SK-N-SH (cell line): ENCODE measurements around the gene MEF2D. TPM values are rescaled to one million over a fixed set of nuclear protein-coding genes. Genes with fewer than 3 reads are reported as not detected.

Experiments
- CTCF ChIA-PET: fragments of 300-600, 350-600 bp; formaldehyde crosslinking; extraction: SDS; loops from one replicate; lab custom pipeline; 2021; lab: Yijun Ruan, JAX
- POLR2A ChIA-PET: fragments of 350-600 bp; sonication (Branson Sonifier 250); formaldehyde crosslinking; extraction: SDS; loops from one replicate; lab custom pipeline; 2020; ENCODE audit warnings: antibody characterized with exemption, inconsistent platforms; lab: Yijun Ruan, JAX
- DNase-seq: peaks from one replicate; pipeline ENCODE4 v3.0.0; 2012
- H2AFZ ChIP-seq: fragments of 200-600 bp; sonication (generic); 2 replicates; pipeline ENCODE4 v1.8.1; 2016; ENCODE audit warnings: antibody characterized with exemption, mild to moderate bottlenecking, low read depth
- H3F3A ChIP-seq: fragments of 200-600 bp; sonication (generic); replicated peaks from 2 replicates; pipeline ENCODE3; 2016; ENCODE audit warnings: antibody characterized with exemption, mild to moderate bottlenecking; ENCODE audit not compliant: insufficient read depth
- H3K27ac ChIP-seq, 2 experiments: fragments of 200-500 bp in 1 of 2; fragments of 200-600 bp in 1 of 2; sonication (Bioruptor generic) in 1 of 2; sonication (generic), shearing (Covaris generic) in 1 of 2; 2 replicates each; pipeline versions ENCODE4 v1.5.1 to v1.6.1; 2014 to 2016; ENCODE audit warnings: low read depth in 2 of 2, inconsistent platforms in 1 of 2, low read length in 1 of 2, mild to moderate bottlenecking in 1 of 2, mixed read lengths in 1 of 2
- H3K27me3 ChIP-seq: fragments of 200-600 bp; sonication (generic), shearing (Covaris generic); 2 replicates; pipeline ENCODE4 v1.6.1; 2016; ENCODE audit warnings: mixed run types; ENCODE audit not compliant: insufficient read depth
- H3K36me3 ChIP-seq, 2 experiments: fragments of 200-500 bp in 1 of 2; fragments of 200-600 bp in 1 of 2; sonication (Bioruptor generic) in 1 of 2; sonication (generic) in 1 of 2; replicated peaks in 1 of 2; 2 replicates each; pipeline versions ENCODE3 to v1.5.1; 2014 to 2016; ENCODE audit warnings: low read length in 1 of 2, mild to moderate bottlenecking in 1 of 2; ENCODE audit not compliant: insufficient read depth in 2 of 2, control insufficient read depth in 1 of 2
- H3K4me1 ChIP-seq, 2 experiments: fragments of 200-500 bp in 1 of 2; fragments of 200-600 bp in 1 of 2; sonication (Bioruptor generic) in 1 of 2; sonication (generic), shearing (Covaris generic) in 1 of 2; 2 replicates each; pipeline versions ENCODE4 v1.5.1 to v1.6.1; 2014 to 2016; ENCODE audit warnings: low read depth in 1 of 2, low read length in 1 of 2, mixed run types in 1 of 2; ENCODE audit not compliant: insufficient read depth in 2 of 2, control insufficient read depth in 1 of 2
- H3K4me2 ChIP-seq: fragments of 200-600 bp; sonication (generic), shearing (Covaris generic); 2 replicates; pipeline ENCODE4 v1.6.1; 2017; ENCODE audit warnings: mixed run types
- H3K4me3 ChIP-seq, 2 experiments: fragments of 200-500 bp in 1 of 2; fragments of 200-600 bp in 1 of 2; sonication (Bioruptor generic) in 1 of 2; sonication (generic), shearing (Covaris generic) in 1 of 2; 2 replicates each; pipeline versions ENCODE4 v1.5.1 to v1.8.1; 2014 to 2016; ENCODE audit warnings: low read depth in 2 of 2, inconsistent platforms in 1 of 2, low read length in 1 of 2, mild to moderate bottlenecking in 1 of 2, mixed read lengths in 1 of 2, moderate library complexity in 1 of 2
- H3K79me2 ChIP-seq: fragments of 200-600 bp; sonication (generic); 2 replicates; pipeline ENCODE4 v1.8.1; 2017; ENCODE audit warnings: mild to moderate bottlenecking; ENCODE audit not compliant: insufficient read depth
- H3K9ac ChIP-seq: fragments of 200-600 bp; sonication (generic); 2 replicates; pipeline ENCODE4 v1.6.1; 2017; ENCODE audit warnings: mixed run types
- H3K9me2 ChIP-seq: fragments of 200-600 bp; sonication (generic); 2 replicates; pipeline ENCODE4 v1.6.1; 2017; ENCODE audit warnings: mixed run types
- H3K9me3 ChIP-seq: fragments of 200-600 bp; sonication (generic); 2 replicates; pipeline ENCODE4 v1.6.1; 2017; ENCODE audit warnings: mixed run types, mild to moderate bottlenecking, moderate library complexity
- H4K20me1 ChIP-seq: fragments of 200-600 bp; sonication (generic); 2 replicates; pipeline ENCODE4 v1.6.1; 2017; ENCODE audit warnings: mild to moderate bottlenecking, mixed run types; ENCODE audit not compliant: insufficient read depth
- CHD2 ChIP-seq: fragments of 150-350 bp; IDR thresholded peaks from 2 replicates; pipeline ENCODE4 v1.6.1; 2018; ENCODE audit warnings: low read length; ENCODE audit not compliant: partially characterized antibody
- EP300 ChIP-seq, 2 experiments: IDR thresholded peaks; 2 replicates each; pipeline versions ENCODE4 v1.4.0 to v1.6.1; 2012; ENCODE audit warnings: borderline replicate concordance in 1 of 2, low read depth in 1 of 2, low read length in 1 of 2
- FOSL2 ChIP-seq: IDR thresholded peaks from 2 replicates; pipeline ENCODE4 v1.4.0; 2012; ENCODE audit warnings: low read depth, mild to moderate bottlenecking, moderate library complexity, borderline replicate concordance
- FOXJ3 ChIP-seq: sonication (generic); formaldehyde crosslinking; IDR thresholded peaks from 2 replicates; pipeline ENCODE4 v1.5.1; 2020; ENCODE audit warnings: mild to moderate bottlenecking, missing genetic modification reagents
- FOXM1 ChIP-seq: IDR thresholded peaks from 2 replicates; pipeline ENCODE4 v1.4.0; 2012; ENCODE audit warnings: low read depth, mild to moderate bottlenecking
- GABPA ChIP-seq: IDR thresholded peaks from 2 replicates; pipeline ENCODE4 v1.4.0; 2012; ENCODE audit warnings: low read depth, mild to moderate bottlenecking
- GATA2 ChIP-seq: sonication (generic); formaldehyde crosslinking; IDR thresholded peaks from 2 replicates; pipeline ENCODE4 v1.5.0; 2020; ENCODE audit warnings: mild to moderate bottlenecking, missing genetic modification reagents
- JUND ChIP-seq: IDR thresholded peaks from 2 replicates; pipeline ENCODE4 v1.4.0; 2012
- NFIC ChIP-seq: IDR thresholded peaks from 2 replicates; pipeline ENCODE4 v1.4.0; 2012; ENCODE audit warnings: borderline replicate concordance
- RAD21 ChIP-seq: IDR thresholded peaks from 2 replicates; pipeline ENCODE4 v1.6.1; 2012; ENCODE audit warnings: mild to moderate bottlenecking, low read length
- RFX5 ChIP-seq: IDR thresholded peaks from 2 replicates; pipeline ENCODE4 v1.6.1; 2012; ENCODE audit warnings: mild to moderate bottlenecking, improper control_type of control experiment, low read length
- RXRA ChIP-seq: IDR thresholded peaks from 2 replicates; pipeline ENCODE4 v1.4.0; 2012; ENCODE audit warnings: low read depth, mild to moderate bottlenecking, borderline replicate concordance
- TCF12 ChIP-seq: IDR thresholded peaks from 2 replicates; pipeline ENCODE4 v1.4.0; 2012
- USF1 ChIP-seq: IDR thresholded peaks from 2 replicates; pipeline ENCODE4 v1.4.0; 2012; ENCODE audit warnings: low read depth, borderline replicate concordance
- USF2 ChIP-seq: fragments of 150-350 bp; IDR thresholded peaks from 2 replicates; pipeline ENCODE4 v1.6.1; 2017; ENCODE audit warnings: antibody characterized with exemption, low read length, low read depth, borderline replicate concordance
- WGBS: methylation state at CpG from one replicate; pipeline ENCODE4 v1.1.6; 2017; ENCODE audit warnings: low lambda C conversion rate; 5-methylcytosine and 5-hydroxymethylcytosine counted together
- polyA plus RNA-seq, 3 experiments: library from polyadenylated mRNA; depleted of rRNA; stranded (reverse); fragments of >200 nt; gene quantifications; 2 replicates each; pipeline ENCODE4 v1.2.3, GENCODE V29; 2012
- TF ChIP-seq, protein P1 (sequence below): fragments of 150-350 bp; IDR thresholded peaks from 2 replicates; pipeline ENCODE4 v1.6.1; 2016; ENCODE audit warnings: mild to moderate bottlenecking, low read depth, low read length
- TF ChIP-seq, protein P2 (sequence below): fragments of 200-600 bp; sonication (generic); IDR thresholded peaks from 2 replicates; pipeline ENCODE4 v1.6.1; 2017; ENCODE audit warnings: antibody characterized with exemption, mild to moderate bottlenecking, moderate library complexity
- TF ChIP-seq, protein P3 (sequence below): IDR thresholded peaks from 2 replicates; pipeline ENCODE4; 2012

The MEF2D gene
- polyA plus RNA-seq, 1 of the 3 experiments (the other 2 are of a cell fraction): 14.3 TPM

GRCh38 chr1:156464825-156465452, 35.6 kb downstream of the MEF2D start:
- H3K4me3 ChIP-seq: no peak overlapping the region
- H3F3A ChIP-seq: peaks cover 16% of the 10 kb centered on the region
- DNase-seq: peak; percentile 8
- peaks cover 0 to 11% of the 10 kb centered on the region in 2 experiments; a peak in 1 of 4 replicates for H3K4me1 ChIP-seq
- ChIA-PET POLR2A (no interaction called here), CTCF (interaction anchor here (0.9 kb wide), 1 partner anchor 16 kb away, joined by 3 read pairs; no protein-coding TSS in a partner anchor)
- 87% methylated on average over 9 of the region's 9 CpGs for WGBS
- H3K79me2 ChIP-seq: no peaks in the 10 kb centered on the region
- TF ChIP-seq GATA2 (CRISPR knock-in tag): no peak
- TF ChIP-seq NFIC: no peak
- no peak for TF ChIP-seq FOXM1
- TF ChIP-seq USF1: no peak
- no peaks in the 10 kb centered on the region for H3K27me3 ChIP-seq
- H4K20me1 ChIP-seq: no peaks in the 10 kb centered on the region; the same call in 1 of the 2 replicates
- no peak overlapping the region for H3K27ac ChIP-seq
- H3K9ac ChIP-seq: no peak overlapping the region
- no peaks in the 10 kb centered on the region for H3K9me2 ChIP-seq
- peaks cover 21 to 31% of the 10 kb centered on the region in 2 experiments for H3K36me3 ChIP-seq
- no peaks in the 10 kb centered on the region for H3K9me3 ChIP-seq
- H3K4me2 ChIP-seq: no peak overlapping the region
- no peak overlapping the region for H2AFZ ChIP-seq

- Histone ChIP-seq H3K9me3 (no peaks in the 10 kb centered on the region), H4K20me1 (no peaks in the 10 kb centered on the region; the same call in 1 of the 2 replicates), H3K27me3 (no peaks in the 10 kb centered on the region), H3K4me3 (no peak overlapping the region), H3K9me2 (no peaks in the 10 kb centered on the region), H2AFZ (no peak overlapping the region), H3K27ac (no peak overlapping the region), H3K79me2 (no peaks in the 10 kb centered on the region), H3K4me2 (no peak overlapping the region), H3F3A (peaks cover 20% of the 10 kb centered on the region), H3K9ac (no peak overlapping the region), H3K36me3 (peaks cover 21 to 29% of the 10 kb centered on the region in 2 experiments), H3K4me1 (peaks cover 0 to 11% of the 10 kb centered on the region in 2 experiments; a peak in 1 of 4 replicates)
- TF ChIP-seq USF1: no peak
- TF ChIP-seq, protein P1, sequence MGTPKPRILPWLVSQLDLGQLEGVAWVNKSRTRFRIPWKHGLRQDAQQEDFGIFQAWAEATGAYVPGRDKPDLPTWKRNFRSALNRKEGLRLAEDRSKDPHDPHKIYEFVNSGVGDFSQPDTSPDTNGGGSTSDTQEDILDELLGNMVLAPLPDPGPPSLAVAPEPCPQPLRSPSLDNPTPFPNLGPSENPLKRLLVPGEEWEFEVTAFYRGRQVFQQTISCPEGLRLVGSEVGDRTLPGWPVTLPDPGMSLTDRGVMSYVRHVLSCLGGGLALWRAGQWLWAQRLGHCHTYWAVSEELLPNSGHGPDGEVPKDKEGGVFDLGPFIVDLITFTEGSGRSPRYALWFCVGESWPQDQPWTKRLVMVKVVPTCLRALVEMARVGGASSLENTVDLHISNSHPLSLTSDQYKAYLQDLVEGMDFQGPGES: no peak
- TF ChIP-seq RFX5: no peak
- no peak for TF ChIP-seq FOXM1
- TF ChIP-seq TCF12: no peak
- no peak for TF ChIP-seq FOXJ3
- no peak for TF ChIP-seq GATA2 (CRISPR knock-in tag)
- no peak for TF ChIP-seq EP300 (IDR thresholded peaks at IDR 0.05; ENCODE audit: borderline replicate concordance in 1 of 2, low read depth in 1 of 2, low read length in 1 of 2)
- no peak for TF ChIP-seq RAD21
- TF ChIP-seq JUND: no peak
- TF ChIP-seq USF2: no peak
- TF ChIP-seq CHD2: no peak
- TF ChIP-seq, protein P2, sequence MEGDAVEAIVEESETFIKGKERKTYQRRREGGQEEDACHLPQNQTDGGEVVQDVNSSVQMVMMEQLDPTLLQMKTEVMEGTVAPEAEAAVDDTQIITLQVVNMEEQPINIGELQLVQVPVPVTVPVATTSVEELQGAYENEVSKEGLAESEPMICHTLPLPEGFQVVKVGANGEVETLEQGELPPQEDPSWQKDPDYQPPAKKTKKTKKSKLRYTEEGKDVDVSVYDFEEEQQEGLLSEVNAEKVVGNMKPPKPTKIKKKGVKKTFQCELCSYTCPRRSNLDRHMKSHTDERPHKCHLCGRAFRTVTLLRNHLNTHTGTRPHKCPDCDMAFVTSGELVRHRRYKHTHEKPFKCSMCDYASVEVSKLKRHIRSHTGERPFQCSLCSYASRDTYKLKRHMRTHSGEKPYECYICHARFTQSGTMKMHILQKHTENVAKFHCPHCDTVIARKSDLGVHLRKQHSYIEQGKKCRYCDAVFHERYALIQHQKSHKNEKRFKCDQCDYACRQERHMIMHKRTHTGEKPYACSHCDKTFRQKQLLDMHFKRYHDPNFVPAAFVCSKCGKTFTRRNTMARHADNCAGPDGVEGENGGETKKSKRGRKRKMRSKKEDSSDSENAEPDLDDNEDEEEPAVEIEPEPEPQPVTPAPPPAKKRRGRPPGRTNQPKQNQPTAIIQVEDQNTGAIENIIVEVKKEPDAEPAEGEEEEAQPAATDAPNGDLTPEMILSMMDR: no peak
- TF ChIP-seq RXRA: no peak
- no peak for TF ChIP-seq FOSL2
- TF ChIP-seq, protein P3, sequence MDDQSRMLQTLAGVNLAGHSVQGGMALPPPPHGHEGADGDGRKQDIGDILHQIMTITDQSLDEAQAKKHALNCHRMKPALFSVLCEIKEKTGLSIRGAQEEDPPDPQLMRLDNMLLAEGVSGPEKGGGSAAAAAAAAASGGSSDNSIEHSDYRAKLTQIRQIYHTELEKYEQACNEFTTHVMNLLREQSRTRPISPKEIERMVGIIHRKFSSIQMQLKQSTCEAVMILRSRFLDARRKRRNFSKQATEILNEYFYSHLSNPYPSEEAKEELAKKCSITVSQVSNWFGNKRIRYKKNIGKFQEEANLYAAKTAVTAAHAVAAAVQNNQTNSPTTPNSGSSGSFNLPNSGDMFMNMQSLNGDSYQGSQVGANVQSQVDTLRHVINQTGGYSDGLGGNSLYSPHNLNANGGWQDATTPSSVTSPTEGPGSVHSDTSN: no peak
- no peak for TF ChIP-seq NFIC
- TF ChIP-seq GABPA: no peak
- WGBS: 97% methylated on average over 3 of the region's 3 CpGs
- peak; percentile 13 for DNase-seq
- ChIA-PET CTCF (interaction anchor here (0.9 kb wide), 1 partner anchor 16 kb away, joined by 3 read pairs; no protein-coding TSS in a partner anchor), POLR2A (no interaction called here)
These were observed 36.2 kb downstream of the MEF2D start for GRCh38 chr1:156464335-156464734.
